Neural progenitor cell (in vitro differentiated cells): ENCODE results near the gene CATSPERZ. TPM values are rescaled to one million over a fixed set of nuclear protein-coding genes. Genes with fewer than 3 reads are reported as not detected.

Experiments used
- DNase-seq: peaks from one replicate; pipeline ENCODE4 v3.0.0-alpha.2; 2016; ENCODE audit warnings: low spot score
- H2AFZ ChIP-seq: fragments of 200-600 bp; sonication (generic); replicated peaks from 2 replicates; pipeline ENCODE4 v1.6.1; 2016; ENCODE audit warnings: antibody characterized with exemption
- H3F3A ChIP-seq: fragments of 200-600 bp; sonication (generic); 2 replicates; pipeline ENCODE4 v1.6.1; 2016; ENCODE audit warnings: antibody characterized with exemption, low read depth
- H3K27ac ChIP-seq: fragments of 200-600 bp; sonication (generic); 2 replicates; pipeline ENCODE4 v1.5.1; 2016; ENCODE audit warnings: mild to moderate bottlenecking
- H3K27me3 ChIP-seq: fragments of 200-600 bp; sonication (generic); 2 replicates; pipeline ENCODE4 v1.6.1; 2016; ENCODE audit warnings: mild to moderate bottlenecking, moderate library complexity
- H3K36me3 ChIP-seq: fragments of 200-600 bp; sonication (generic); 2 replicates; pipeline ENCODE4 v1.5.1; 2016
- H3K4me1 ChIP-seq: fragments of 200-600 bp; sonication (generic); 2 replicates; pipeline ENCODE4 v1.6.1; 2016; ENCODE audit warnings: mixed run types
- H3K4me2 ChIP-seq: fragments of 200-600 bp; sonication (generic); 2 replicates; pipeline ENCODE4 v1.6.1; 2016
- H3K4me3 ChIP-seq: fragments of 200-600 bp; sonication (generic); 2 replicates; pipeline ENCODE4 v1.5.1; 2016
- H3K79me2 ChIP-seq: fragments of 200-600 bp; sonication (generic); 2 replicates; pipeline ENCODE4 v1.6.1; 2016; ENCODE audit warnings: low read depth
- H3K9ac ChIP-seq: fragments of 200-600 bp; sonication (generic); 2 replicates; pipeline ENCODE4 v1.6.1; 2016
- H3K9me3 ChIP-seq: fragments of 200-600 bp; sonication (generic); 2 replicates; pipeline ENCODE4 v1.5.1; 2016; ENCODE audit warnings: low read depth
- H4K20me1 ChIP-seq: fragments of 200-600 bp; sonication (generic); 2 replicates; pipeline ENCODE4 v1.6.1; 2016; ENCODE audit warnings: low read depth
- H3K27ac Mint-ChIP-seq: 3 replicates; pipeline ENCODE4 v1.8.0; 2021; ENCODE audit warnings: mixed read lengths
- H3K27me3 Mint-ChIP-seq: 2 replicates; pipeline ENCODE4 v1.8.0; 2022; ENCODE audit warnings: low read depth, mild to moderate bottlenecking, inconsistent platforms, moderate library complexity, mixed read lengths; ENCODE audit not compliant: insufficient read depth
- H3K36me3 Mint-ChIP-seq: 3 replicates; pipeline ENCODE4 v1.8.0; 2021; ENCODE audit warnings: mixed read lengths
- H3K4me1 Mint-ChIP-seq: 3 replicates; pipeline ENCODE4 v1.8.0; 2021; ENCODE audit warnings: mixed read lengths
- H3K4me3 Mint-ChIP-seq: 3 replicates; pipeline ENCODE4 v1.8.0; 2021; ENCODE audit warnings: mild to moderate bottlenecking, moderate library complexity, mixed read lengths
- H3K9me3 Mint-ChIP-seq: 3 replicates; pipeline ENCODE4 v1.8.0; 2020; ENCODE audit warnings: mixed read lengths
- EZH2 ChIP-seq: fragments of 200-600 bp; sonication (generic); IDR thresholded peaks from 2 replicates; pipeline ENCODE4 v1.6.1; 2017; ENCODE audit warnings: antibody characterized with exemption, mild to moderate bottlenecking, moderate library complexity
- EZH2phosphoT487 ChIP-seq: fragments of 200-600 bp; sonication (generic); IDR thresholded peaks from 2 replicates; pipeline ENCODE4 v1.6.1; 2017; ENCODE audit warnings: antibody characterized with exemption
- total RNA-seq: library from RNA; depleted of rRNA; stranded (reverse); fragments of >200 nt; gene quantifications from 2 replicates; pipeline ENCODE4 v1.2.3, GENCODE V29; 2015; ENCODE audit warnings: low replicate concordance
- TF ChIP-seq, protein P1 (sequence below): fragments of 200-600 bp; sonication (generic); IDR thresholded peaks from 2 replicates; pipeline ENCODE4 v1.5.1; 2017; ENCODE audit warnings: antibody characterized with exemption, mild to moderate bottlenecking

The CATSPERZ gene
- total RNA-seq, 1 donor from 2014 or later: not detected

DNA sequence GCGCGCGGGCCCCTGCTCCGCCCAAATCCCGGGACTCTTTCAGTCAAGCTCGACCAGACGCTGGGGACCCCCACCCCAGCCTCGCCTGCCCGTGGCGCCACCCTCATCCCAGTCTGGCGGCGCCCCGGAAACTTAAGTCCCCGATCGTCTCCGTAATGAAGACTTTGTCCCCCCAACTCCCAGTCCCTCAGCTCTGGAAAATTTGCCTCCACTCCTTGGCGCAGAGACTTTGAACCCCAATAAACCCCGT is 48.5 kb upstream of the CATSPERZ start:
- no peak overlapping the region for H3K27ac ChIP-seq
- peaks cover 25% of the 10 kb centered on the region for H4K20me1 ChIP-seq
- Mint-ChIP-seq H3K36me3 (peaks cover 4% of the 10 kb centered on the region), H3K4me3 (peak overlapping the region; percentile 95), H3K27me3 (peaks cover 17% of the 10 kb centered on the region), H3K9me3 (no peaks in the 10 kb centered on the region), H3K4me1 (peaks cover 45% of the 10 kb centered on the region), H3K27ac (no peak overlapping the region)
- peak overlapping the region; percentile 87 for H2AFZ ChIP-seq
- H3K79me2 ChIP-seq: peaks cover 11% of the 10 kb centered on the region
- H3K9me3 ChIP-seq: no peaks in the 10 kb centered on the region
- H3F3A ChIP-seq: peaks cover 49% of the 10 kb centered on the region
- peak overlapping the region; percentile 89 for H3K4me2 ChIP-seq
- H3K4me1 ChIP-seq: peaks cover 38% of the 10 kb centered on the region
- peaks cover 6% of the 10 kb centered on the region for H3K27me3 ChIP-seq
- H3K36me3 ChIP-seq: no peaks in the 10 kb centered on the region
- DNase-seq: no peak
- no peak for TF ChIP-seq EZH2
- TF ChIP-seq EZH2phosphoT487: no peak
- TF ChIP-seq, protein P1, sequence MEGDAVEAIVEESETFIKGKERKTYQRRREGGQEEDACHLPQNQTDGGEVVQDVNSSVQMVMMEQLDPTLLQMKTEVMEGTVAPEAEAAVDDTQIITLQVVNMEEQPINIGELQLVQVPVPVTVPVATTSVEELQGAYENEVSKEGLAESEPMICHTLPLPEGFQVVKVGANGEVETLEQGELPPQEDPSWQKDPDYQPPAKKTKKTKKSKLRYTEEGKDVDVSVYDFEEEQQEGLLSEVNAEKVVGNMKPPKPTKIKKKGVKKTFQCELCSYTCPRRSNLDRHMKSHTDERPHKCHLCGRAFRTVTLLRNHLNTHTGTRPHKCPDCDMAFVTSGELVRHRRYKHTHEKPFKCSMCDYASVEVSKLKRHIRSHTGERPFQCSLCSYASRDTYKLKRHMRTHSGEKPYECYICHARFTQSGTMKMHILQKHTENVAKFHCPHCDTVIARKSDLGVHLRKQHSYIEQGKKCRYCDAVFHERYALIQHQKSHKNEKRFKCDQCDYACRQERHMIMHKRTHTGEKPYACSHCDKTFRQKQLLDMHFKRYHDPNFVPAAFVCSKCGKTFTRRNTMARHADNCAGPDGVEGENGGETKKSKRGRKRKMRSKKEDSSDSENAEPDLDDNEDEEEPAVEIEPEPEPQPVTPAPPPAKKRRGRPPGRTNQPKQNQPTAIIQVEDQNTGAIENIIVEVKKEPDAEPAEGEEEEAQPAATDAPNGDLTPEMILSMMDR: no peak
- peak overlapping the region; percentile 36 for H3K9ac ChIP-seq
- peak overlapping the region; percentile 80 for H3K4me3 ChIP-seq

DNA sequence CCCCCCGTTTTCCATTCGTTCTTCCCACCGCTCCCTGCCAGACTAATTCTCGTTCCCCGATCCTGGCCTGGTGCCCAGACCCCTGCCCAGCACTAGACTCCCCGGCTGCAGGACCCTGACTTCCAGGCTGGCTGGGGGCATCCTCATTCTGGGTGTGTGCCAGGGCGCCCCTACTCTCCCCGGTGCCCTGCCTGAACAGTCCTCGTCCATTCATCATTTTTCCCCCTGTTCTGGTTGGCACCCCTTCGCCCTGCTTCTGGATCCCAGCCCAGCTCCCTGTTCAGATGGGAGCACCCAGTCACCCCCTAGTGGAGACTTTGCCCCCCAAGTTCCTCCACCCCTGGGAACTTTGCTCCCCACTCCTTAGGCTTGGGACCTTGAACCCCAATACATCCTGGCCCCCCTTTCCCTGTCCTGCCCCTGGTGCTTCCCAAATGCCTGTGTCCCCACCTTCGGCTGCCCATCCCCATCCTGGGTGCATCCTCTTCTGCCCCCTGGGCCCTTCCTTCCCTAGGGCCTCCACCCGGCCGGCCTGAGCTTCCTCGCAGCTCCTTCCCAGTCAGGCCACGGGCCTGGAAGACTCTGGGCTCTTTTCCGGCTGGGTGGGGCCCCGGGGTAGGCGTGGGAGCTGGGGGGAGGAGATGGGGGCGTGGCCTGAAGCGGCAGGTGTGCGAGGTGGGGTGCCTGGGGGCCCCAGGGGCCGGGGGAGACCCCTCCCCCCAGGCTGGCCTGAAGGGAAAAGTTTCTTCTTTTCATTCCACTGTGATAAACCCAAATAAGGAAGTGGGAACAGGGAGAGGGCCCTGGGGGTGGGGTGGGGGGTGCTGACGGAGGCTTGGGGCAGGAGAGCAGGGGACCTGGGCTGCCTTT is 47.9 kb upstream of the CATSPERZ start:
- peaks cover 44% of the 10 kb centered on the region for H3F3A ChIP-seq
- TF ChIP-seq, protein P1: peak; percentile 56
- TF ChIP-seq EZH2phosphoT487: no peak
- Mint-ChIP-seq H3K4me1 (peaks cover 42% of the 10 kb centered on the region), H3K27me3 (peaks cover 17% of the 10 kb centered on the region), H3K27ac (no peak overlapping the region), H3K4me3 (peak overlapping the region; percentile 95), H3K9me3 (no peaks in the 10 kb centered on the region), H3K36me3 (peaks cover 4% of the 10 kb centered on the region)
- H3K4me3 ChIP-seq: peak overlapping the region; percentile 80
- peak overlapping the region; percentile 36 for H3K9ac ChIP-seq
- peak overlapping the region; percentile 89 for H3K4me2 ChIP-seq
- peaks cover 25% of the 10 kb centered on the region for H4K20me1 ChIP-seq
- no peaks in the 10 kb centered on the region for H3K9me3 ChIP-seq
- H3K4me1 ChIP-seq: peaks cover 38% of the 10 kb centered on the region
- no peak overlapping the region for H3K27ac ChIP-seq
- H3K27me3 ChIP-seq: peaks cover 6% of the 10 kb centered on the region
- DNase-seq: peak; percentile 52
- H3K79me2 ChIP-seq: peaks cover 11% of the 10 kb centered on the region
- H3K36me3 ChIP-seq: no peaks in the 10 kb centered on the region
- H2AFZ ChIP-seq: no peak overlapping the region

DNA sequence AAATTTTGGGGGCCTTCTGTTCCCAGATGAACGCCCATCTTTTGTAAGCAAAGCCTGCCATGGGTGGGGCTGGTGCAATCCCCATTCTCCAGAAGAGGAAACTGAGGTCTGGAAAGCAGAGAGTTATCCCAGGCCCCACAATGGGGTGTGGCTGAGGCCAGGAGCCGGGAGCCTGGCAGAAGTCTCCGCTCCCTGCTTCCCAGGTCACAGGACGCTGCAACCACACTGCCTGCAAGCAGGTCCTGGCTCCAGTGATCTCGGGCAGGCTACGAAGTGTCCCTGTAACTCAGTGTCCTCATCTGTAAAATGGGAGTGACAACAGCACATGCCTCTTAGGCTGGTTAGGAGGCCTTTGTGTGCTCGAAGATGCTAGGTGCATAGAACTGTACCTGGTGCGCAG is 47.1 kb upstream of the CATSPERZ start:
- H3K27me3 ChIP-seq: peaks cover 3% of the 10 kb centered on the region
- H3K9ac ChIP-seq: no peak overlapping the region
- H3K36me3 Mint-ChIP-seq: peaks cover 6% of the 10 kb centered on the region
- H3K4me3 Mint-ChIP-seq: peak overlapping the region; percentile 95
- no peaks in the 10 kb centered on the region for H3K36me3 ChIP-seq
- H2AFZ ChIP-seq: no peak overlapping the region
- H3K4me1 Mint-ChIP-seq: peaks cover 38% of the 10 kb centered on the region
- no peak overlapping the region for H3K27ac ChIP-seq
- peaks cover 25% of the 10 kb centered on the region for H4K20me1 ChIP-seq
- H3F3A ChIP-seq: peaks cover 38% of the 10 kb centered on the region
- no peak for DNase-seq
- no peaks in the 10 kb centered on the region for H3K9me3 Mint-ChIP-seq
- no peak overlapping the region for H3K27ac Mint-ChIP-seq
- peak overlapping the region; percentile 80 for H3K4me3 ChIP-seq
- TF ChIP-seq, protein P1: no peak
- TF ChIP-seq EZH2phosphoT487 (no peak), EZH2 (no peak)
- H3K27me3 Mint-ChIP-seq: peaks cover 15% of the 10 kb centered on the region
- H3K79me2 ChIP-seq: peaks cover 11% of the 10 kb centered on the region
- H3K4me1 ChIP-seq: peaks cover 32% of the 10 kb centered on the region
- H3K4me2 ChIP-seq: peak overlapping the region; percentile 89
- no peaks in the 10 kb centered on the region for H3K9me3 ChIP-seq
